Caco-2 (cell line): ENCODE data around the gene PSMD13. TPM values are rescaled to one million over a fixed set of nuclear protein-coding genes. Genes with fewer than 3 reads are reported as not detected.

Experiments used
- BruUV-seq: library from RNA; stranded (reverse); fragments of 400-500 nt; replicated peaks from 2 replicates; lab custom pipeline; 2021; lab: Mats Ljungman, UMichigan
- CTCF ChIA-PET: fragments of 300-600 bp; sonication (Branson Sonifier 250); formaldehyde crosslinking; loops from one replicate; lab custom pipeline; 2022; ENCODE audit warnings: antibody characterized with exemption; lab: Charles Lee
- POLR2A ChIA-PET: fragments of 300-600 bp; sonication (Branson Sonifier 250); formaldehyde crosslinking; loops from one replicate; lab custom pipeline; 2022; ENCODE audit warnings: antibody characterized with exemption; lab: Charles Lee
- DNase-seq, 2 experiments: peaks; one replicate each; pipeline versions ENCODE4 v3.0.0 to v3.0.0-alpha.2; 2020 to 2022
- H3K27me3 ChIP-seq: replicated peaks from 2 replicates; pipeline ENCODE4 v1.6.0; 2011; ENCODE audit warnings: low read length; ENCODE audit not compliant: control insufficient read depth, insufficient read depth
- H3K36me3 ChIP-seq: 2 replicates; pipeline ENCODE4 v1.5.1; 2011; ENCODE audit warnings: low read length; ENCODE audit not compliant: control insufficient read depth, insufficient read depth
- H3K4me1 ChIP-seq: fragments of 250-450 bp; sonication (Bioruptor Pico); 2 replicates; pipeline ENCODE4 v1.5.1; 2020; ENCODE audit warnings: mild to moderate bottlenecking
- H3K4me3 ChIP-seq: 2 replicates; pipeline ENCODE4 v1.5.1; 2011; ENCODE audit warnings: low read depth, mild to moderate bottlenecking, control low read depth, low read length
- H3K9me3 ChIP-seq: fragments of 250-450 bp; sonication (Bioruptor Pico); 2 replicates; pipeline ENCODE4 v1.5.1; 2020; ENCODE audit warnings: mild to moderate bottlenecking, moderate library complexity
- H3K27ac Mint-ChIP-seq: one replicate; pipeline ENCODE4 v1.8.0; 2022; ENCODE audit warnings: mixed read lengths; ENCODE audit not compliant: unreplicated experiment
- H3K27me3 Mint-ChIP-seq: one replicate; pipeline ENCODE4 v1.8.0; 2022; ENCODE audit warnings: mixed read lengths; ENCODE audit not compliant: insufficient read depth, unreplicated experiment
- H3K36me3 Mint-ChIP-seq: one replicate; pipeline ENCODE4 v1.8.0; 2022; ENCODE audit warnings: mild to moderate bottlenecking, mixed read lengths; ENCODE audit not compliant: insufficient read depth, unreplicated experiment
- H3K4me1 Mint-ChIP-seq: one replicate; pipeline ENCODE4 v1.8.0; 2022; ENCODE audit warnings: low read depth, mixed read lengths; ENCODE audit not compliant: unreplicated experiment
- H3K4me3 Mint-ChIP-seq: one replicate; pipeline ENCODE4 v1.8.0; 2022; ENCODE audit warnings: mild to moderate bottlenecking, moderate library complexity, mixed read lengths; ENCODE audit not compliant: unreplicated experiment
- H3K9me3 Mint-ChIP-seq: one replicate; pipeline ENCODE4 v1.8.0; 2022; ENCODE audit warnings: mixed read lengths; ENCODE audit not compliant: unreplicated experiment
- intact Hi-C: fragments of 100-400 bp; cut with micrococcal nuclease; formaldehyde crosslinking; loops from one replicate; pipeline ENCODE4 v1.10.0; 2022; ENCODE audit not compliant: unreplicated experiment
- total RNA-seq: library from RNA; stranded (reverse); gene quantifications from 2 replicates; pipeline ENCODE4 v1.2.3, GENCODE V29; 2022
- TF ChIP-seq, protein P1 (sequence below), 2 experiments: fragments of 200-600 bp in 1 of 2; IDR thresholded peaks; 1 replicate in 1 of 2; 2 replicates in 1 of 2; pipeline versions ENCODE4 v1.5.1 to v1.8.0; 2011 to 2022; ENCODE audit warnings: antibody characterized with exemption in 1 of 2, control low read depth in 1 of 2, inconsistent platforms in 1 of 2, low read depth in 1 of 2, low read length in 1 of 2, mild to moderate bottlenecking in 1 of 2, moderate library complexity in 1 of 2; ENCODE audit not compliant: insufficient read depth in 1 of 2, severe bottlenecking in 1 of 2, unreplicated experiment in 1 of 2

The PSMD13 gene
- total RNA-seq, 1 experiment from 2014 or later, result 172 TPM

DNA sequence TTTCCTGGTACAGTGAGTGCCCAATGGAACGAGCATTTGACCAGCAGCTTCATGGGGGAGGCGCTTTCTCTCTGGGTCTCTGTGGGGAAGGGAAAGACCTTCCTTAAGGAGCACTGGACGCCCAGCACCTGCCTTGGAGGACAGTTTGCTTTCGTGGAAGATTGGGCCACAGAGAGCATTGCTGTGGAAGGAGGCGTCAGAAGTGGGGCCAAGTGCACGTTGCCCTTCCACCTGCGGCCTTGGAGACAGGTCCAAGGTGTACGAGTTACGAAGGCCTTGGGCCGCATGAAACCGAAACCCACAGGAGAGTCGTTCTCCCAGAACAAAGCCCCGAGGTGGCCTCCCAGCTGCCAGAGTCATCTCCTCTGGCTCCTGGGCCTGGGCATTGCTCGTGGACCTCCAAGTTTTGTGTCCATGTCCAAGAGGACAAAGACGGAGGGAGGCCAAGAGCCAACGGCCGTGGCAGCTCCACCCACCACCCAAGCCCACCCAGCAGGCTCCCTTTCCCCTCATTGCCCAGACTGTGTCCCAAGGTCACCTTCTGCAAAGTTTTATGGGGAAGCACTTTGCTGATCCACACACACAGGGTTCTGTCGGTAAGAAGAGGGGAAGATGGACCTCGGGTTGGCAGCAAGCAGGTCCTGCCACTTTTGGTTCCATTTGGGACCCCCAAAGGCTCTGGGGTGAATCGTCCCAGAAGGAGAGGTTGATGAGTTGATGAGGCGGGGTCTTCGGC lies 35.6 kb downstream of the PSMD13 start:
- CTCF ChIA-PET, result no interaction called here
- peaks cover 5% of the 10 kb centered on the region; the same call in 1 of the 2 replicates for H3K4me1 ChIP-seq
- no peak for DNase-seq
- POLR2A ChIA-PET, result no interaction called here
- no peaks in the 10 kb centered on the region for H3K9me3 Mint-ChIP-seq
- H3K27me3 ChIP-seq, result no peaks in the 10 kb centered on the region
- no peak overlapping the region for H3K4me3 Mint-ChIP-seq
- no peaks in the 10 kb centered on the region for H3K9me3 ChIP-seq
- intact Hi-C loops, result no loop called here
- no peaks in the 10 kb centered on the region for H3K36me3 Mint-ChIP-seq
- H3K36me3 ChIP-seq, result no peaks in the 10 kb centered on the region
- H3K27ac Mint-ChIP-seq, result no peak overlapping the region
- H3K27me3 Mint-ChIP-seq, result peaks cover 3% of the 10 kb centered on the region
- H3K4me1 Mint-ChIP-seq, result no peaks in the 10 kb centered on the region
- no peak overlapping the region for H3K4me3 ChIP-seq
- TF ChIP-seq, protein P1, sequence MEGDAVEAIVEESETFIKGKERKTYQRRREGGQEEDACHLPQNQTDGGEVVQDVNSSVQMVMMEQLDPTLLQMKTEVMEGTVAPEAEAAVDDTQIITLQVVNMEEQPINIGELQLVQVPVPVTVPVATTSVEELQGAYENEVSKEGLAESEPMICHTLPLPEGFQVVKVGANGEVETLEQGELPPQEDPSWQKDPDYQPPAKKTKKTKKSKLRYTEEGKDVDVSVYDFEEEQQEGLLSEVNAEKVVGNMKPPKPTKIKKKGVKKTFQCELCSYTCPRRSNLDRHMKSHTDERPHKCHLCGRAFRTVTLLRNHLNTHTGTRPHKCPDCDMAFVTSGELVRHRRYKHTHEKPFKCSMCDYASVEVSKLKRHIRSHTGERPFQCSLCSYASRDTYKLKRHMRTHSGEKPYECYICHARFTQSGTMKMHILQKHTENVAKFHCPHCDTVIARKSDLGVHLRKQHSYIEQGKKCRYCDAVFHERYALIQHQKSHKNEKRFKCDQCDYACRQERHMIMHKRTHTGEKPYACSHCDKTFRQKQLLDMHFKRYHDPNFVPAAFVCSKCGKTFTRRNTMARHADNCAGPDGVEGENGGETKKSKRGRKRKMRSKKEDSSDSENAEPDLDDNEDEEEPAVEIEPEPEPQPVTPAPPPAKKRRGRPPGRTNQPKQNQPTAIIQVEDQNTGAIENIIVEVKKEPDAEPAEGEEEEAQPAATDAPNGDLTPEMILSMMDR (IDR thresholded peaks at IDR 0.05; ENCODE audit: insufficient read depth in 1 of 2, low read depth in 1 of 2, low read length in 1 of 2, severe bottlenecking in 1 of 2, unreplicated experiment in 1 of 2), result no peak
- no TSS peak for BruUV-seq

DNA sequence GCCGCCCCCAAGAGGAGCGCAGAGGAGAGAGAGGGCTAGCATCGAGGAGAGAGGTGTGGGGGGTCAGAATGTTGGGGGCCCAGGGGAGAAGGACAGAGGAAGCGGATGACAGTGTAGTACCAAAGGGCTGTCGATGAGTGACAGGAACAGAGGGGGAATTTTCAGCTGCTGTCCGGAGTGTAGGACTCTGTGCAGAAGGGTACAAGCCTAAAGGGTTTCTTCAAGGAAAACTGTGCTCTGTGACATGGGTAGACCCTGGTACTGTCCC lies 36.1 kb downstream of the PSMD13 start:
- no peak overlapping the region for H3K27ac Mint-ChIP-seq

DNA sequence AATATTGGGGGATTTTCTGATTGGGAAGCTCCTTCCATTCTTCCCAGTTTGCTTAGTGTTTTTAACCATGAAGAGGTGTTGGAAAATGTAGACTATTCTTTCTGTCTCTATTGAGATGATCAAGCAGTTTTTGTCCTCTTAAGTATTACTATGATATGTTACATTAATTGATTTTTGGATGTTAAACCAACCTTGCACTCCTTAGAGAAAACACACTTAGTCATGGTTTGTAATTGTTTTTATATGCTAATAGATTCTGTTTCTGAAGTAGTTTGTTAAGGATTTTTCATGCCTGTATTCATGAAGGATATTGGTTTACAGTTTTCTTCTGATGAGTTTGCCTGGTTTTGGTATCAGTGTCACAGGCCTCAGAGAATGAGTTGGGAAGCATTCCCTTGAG lies 39.4 kb downstream of the PSMD13 start:
- DNase-seq, result no peak
- Mint-ChIP-seq H3K4me1 (no peaks in the 10 kb centered on the region), H3K9me3 (no peaks in the 10 kb centered on the region), H3K36me3 (peaks cover 5% of the 10 kb centered on the region), H3K27ac (no peak overlapping the region), H3K27me3 (peaks cover 9% of the 10 kb centered on the region), H3K4me3 (no peak overlapping the region)
- intact Hi-C loops, result no loop called here
- peaks cover under 1% of the 10 kb centered on the region; the same call in 1 of the 2 replicates for H3K27me3 ChIP-seq
- CTCF ChIA-PET, result interaction anchor here (0.5 kb wide), 1 partner anchor 501 kb away, joined by 4 read pairs; no protein-coding TSS in a partner anchor
- POLR2A ChIA-PET, result no interaction called here
- BruUV-seq, result no TSS peak
- no peak overlapping the region for H3K4me3 ChIP-seq
- no peaks in the 10 kb centered on the region for H3K36me3 ChIP-seq
- TF ChIP-seq, protein P1 (IDR thresholded peaks at IDR 0.05; ENCODE audit: insufficient read depth in 1 of 2, low read depth in 1 of 2, low read length in 1 of 2, severe bottlenecking in 1 of 2, unreplicated experiment in 1 of 2), result no peak
- H3K9me3 ChIP-seq, result no peaks in the 10 kb centered on the region
- peaks cover 19% of the 10 kb centered on the region for H3K4me1 ChIP-seq

More for the DNA sequence above, 36.1 kb downstream of the PSMD13 start:
- H3K4me1 ChIP-seq, result peaks cover 5% of the 10 kb centered on the region; the same call in 1 of the 2 replicates
- Mint-ChIP-seq H3K4me3 (no peak overlapping the region), H3K9me3 (no peaks in the 10 kb centered on the region), H3K4me1 (no peaks in the 10 kb centered on the region), H3K27me3 (peaks cover 3% of the 10 kb centered on the region), H3K36me3 (no peaks in the 10 kb centered on the region)
- BruUV-seq, result no TSS peak
- DNase-seq, result no peak
- intact Hi-C loops, result no loop called here
- ChIA-PET POLR2A (no interaction called here), CTCF (interaction anchor here (0.6 kb wide), 1 partner anchor 9 kb away, joined by 3 read pairs; no protein-coding TSS in a partner anchor)
- TF ChIP-seq, protein P1 (IDR thresholded peaks at IDR 0.05; ENCODE audit: insufficient read depth in 1 of 2, low read depth in 1 of 2, low read length in 1 of 2, severe bottlenecking in 1 of 2, unreplicated experiment in 1 of 2), result no peak
- no peaks in the 10 kb centered on the region for H3K36me3 ChIP-seq
- no peaks in the 10 kb centered on the region for H3K9me3 ChIP-seq
- H3K4me3 ChIP-seq, result no peak overlapping the region
- no peaks in the 10 kb centered on the region for H3K27me3 ChIP-seq
